NCI-H146 (cell line): ENCODE results near the gene PDZD2.
"Not testable (repeated sequence)": the region's sequence is repeated elsewhere in the genome, so short reads cannot be mapped to it uniquely, and the experiment has no call there.

ENCODE experiments used
- DNase-seq: peaks from one replicate; lab custom pipeline; 2025; lab: John Stamatoyannopoulos, UW

Gene PDZD2

DNA sequence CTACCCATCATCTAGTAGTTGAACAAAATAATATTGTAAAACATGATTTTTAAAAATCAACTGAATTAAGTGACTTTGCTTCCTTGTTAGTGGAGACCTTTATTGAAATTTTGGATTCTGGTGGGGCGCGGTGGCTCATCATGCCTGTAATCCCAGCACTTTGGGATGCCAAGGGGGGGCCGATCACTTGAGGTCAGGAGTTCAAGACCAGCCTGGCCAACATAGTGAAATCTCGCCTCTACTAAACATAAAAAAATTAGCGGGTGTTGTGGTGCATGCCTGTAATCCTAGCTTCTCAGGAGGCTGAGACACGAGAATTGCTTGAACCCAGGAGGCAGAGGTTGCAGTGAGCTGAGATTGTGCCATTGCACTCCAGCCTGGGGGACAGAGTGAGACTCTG is 439.9 kb downstream of the PDZD2 start:
- DNase-seq = not testable (repeated sequence)

DNA sequence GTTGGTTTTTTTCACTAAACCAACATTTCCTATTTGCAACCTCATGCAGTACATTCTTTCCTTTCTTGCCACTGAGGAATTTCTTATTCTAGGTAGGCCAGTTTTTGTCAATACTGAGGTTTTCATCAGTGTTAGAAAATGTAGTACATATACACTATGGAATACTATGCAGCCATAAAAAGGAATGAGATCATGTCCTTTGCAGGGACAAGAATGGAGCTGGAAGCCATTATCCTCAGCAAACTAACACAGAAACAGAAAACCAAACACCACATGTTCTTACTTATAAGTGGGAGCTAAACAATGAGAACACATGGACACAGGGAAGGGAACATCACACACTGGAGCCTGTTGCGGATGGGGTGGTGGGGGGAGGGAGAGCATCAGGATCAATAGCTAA is 441.6 kb downstream of the PDZD2 start:
- not testable (repeated sequence) for DNase-seq

DNA sequence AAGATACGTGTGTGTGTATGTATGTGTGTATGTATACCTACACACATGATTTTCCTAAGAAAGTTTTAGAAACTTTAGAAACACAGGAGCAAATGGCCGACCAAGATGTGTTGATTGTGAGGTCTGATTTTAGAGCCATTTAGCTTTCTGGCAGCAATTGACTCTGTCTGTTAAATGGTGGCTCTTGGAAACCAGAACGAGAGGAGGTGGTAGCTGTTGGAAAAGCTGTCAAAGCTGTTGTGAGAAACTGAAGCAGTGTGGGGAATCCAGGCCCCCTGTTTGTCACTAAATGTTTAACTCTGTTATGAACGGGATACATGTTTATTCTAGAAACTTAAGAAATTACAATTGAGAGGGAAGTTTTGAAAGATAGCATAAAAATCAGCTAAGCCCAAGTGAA is 443.8 kb downstream of the PDZD2 start:
- no peak for DNase-seq

DNA sequence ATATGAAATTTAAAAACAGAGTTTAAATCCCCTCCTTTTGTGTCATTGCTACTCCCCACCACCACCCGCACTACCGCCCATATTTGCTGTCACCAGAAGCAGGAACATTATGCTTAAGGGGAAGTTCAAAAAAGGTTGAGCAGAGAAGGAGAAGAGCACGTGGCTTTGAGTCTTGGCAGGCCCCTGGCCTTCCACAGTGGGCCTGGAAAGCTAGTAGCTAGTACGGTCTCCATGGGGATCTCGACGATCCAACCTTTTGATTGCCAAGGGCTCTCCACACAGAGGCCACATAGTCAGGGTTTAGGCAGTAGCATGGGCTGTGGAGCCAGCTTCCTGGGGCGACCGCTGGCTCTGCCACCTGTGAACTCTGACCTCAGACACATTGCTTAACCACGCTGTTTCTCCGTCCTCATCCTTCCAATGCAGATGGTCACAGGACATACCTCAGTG is 445.1 kb downstream of the PDZD2 start:
- DNase-seq = no peak

DNA sequence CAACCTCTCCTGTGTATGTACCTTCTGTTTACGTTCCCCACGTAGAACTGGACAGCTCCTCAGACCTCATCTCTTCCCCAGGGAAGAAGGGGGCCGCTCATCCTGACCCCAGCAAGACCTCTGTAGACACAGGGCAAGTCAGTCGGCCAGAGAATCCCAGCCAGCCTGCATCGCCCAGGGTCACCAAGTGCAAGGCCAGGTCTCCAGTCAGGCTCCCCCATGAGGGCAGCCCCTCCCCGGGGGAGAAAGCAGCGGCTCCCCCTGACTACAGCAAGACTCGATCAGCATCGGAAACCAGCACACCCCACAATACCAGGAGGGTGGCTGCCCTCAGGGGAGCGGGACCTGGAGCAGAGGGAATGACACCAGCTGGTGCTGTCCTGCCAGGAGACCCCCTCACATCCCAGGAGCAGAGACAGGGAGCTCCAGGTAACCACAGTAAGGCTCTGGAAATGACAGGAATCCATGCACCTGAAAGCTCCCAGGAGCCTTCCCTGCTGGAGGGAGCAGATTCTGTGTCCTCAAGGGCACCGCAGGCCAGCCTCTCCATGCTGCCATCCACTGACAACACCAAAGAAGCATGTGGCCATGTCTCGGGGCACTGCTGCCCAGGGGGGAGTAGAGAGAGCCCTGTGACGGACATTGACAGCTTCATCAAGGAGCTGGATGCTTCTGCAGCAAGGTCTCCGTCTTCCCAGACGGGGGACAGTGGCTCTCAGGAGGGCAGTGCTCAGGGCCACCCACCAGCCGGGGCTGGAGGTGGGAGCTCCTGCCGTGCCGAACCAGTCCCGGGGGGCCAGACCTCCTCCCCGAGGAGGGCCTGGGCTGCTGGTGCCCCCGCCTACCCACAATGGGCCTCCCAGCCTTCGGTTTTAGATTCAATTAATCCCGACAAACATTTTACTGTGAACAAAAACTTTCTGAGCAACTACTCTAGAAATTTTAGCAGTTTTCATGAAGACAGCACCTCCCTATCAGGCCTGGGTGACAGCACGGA is 448.5 kb downstream of the PDZD2 start:
- no peak for DNase-seq

DNA sequence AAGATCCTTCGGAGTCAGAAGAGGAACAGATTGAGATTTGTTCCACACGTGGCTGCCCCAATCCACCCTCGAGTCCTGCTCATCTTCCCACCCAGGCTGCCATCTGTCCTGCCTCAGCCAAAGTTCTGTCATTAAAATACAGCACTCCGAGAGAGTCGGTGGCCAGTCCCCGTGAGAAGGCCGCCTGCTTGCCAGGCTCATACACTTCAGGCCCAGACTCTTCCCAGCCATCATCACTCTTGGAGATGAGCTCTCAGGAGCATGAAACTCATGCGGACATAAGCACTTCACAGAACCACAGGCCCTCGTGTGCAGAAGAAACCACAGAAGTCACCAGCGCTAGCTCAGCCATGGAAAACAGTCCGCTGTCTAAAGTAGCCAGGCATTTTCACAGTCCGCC is 449.3 kb downstream of the PDZD2 start:
- DNase-seq = no peak

DNA sequence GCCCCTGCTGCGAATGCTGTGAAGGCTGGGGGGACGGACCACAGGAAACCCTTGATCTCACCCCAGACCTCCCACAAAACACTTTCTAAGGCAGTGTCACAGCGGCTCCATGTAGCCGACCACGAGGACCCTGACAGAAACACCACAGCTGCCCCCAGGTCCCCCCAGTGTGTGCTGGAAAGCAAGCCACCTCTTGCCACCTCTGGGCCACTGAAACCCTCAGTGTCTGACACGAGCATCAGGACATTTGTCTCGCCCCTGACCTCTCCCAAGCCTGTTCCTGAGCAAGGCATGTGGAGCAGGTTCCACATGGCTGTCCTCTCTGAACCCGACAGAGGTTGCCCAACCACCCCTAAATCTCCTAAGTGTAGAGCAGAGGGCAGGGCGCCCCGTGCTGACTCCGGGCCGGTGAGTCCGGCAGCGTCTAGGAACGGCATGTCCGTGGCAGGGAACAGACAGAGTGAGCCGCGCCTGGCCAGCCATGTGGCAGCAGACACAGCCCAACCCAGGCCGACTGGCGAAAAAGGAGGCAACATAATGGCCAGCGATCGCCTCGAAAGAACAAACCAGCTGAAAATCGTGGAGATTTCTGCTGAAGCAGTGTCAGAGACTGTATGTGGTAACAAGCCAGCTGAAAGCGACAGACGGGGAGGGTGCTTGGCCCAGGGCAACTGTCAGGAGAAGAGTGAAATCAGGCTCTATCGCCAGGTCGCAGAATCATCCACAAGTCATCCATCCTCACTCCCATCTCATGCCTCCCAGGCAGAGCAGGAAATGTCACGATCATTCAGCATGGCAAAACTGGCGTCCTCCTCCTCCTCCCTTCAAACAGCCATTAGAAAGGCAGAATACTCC is 450.4 kb downstream of the PDZD2 start:
- DNase-seq = no peak

DNA sequence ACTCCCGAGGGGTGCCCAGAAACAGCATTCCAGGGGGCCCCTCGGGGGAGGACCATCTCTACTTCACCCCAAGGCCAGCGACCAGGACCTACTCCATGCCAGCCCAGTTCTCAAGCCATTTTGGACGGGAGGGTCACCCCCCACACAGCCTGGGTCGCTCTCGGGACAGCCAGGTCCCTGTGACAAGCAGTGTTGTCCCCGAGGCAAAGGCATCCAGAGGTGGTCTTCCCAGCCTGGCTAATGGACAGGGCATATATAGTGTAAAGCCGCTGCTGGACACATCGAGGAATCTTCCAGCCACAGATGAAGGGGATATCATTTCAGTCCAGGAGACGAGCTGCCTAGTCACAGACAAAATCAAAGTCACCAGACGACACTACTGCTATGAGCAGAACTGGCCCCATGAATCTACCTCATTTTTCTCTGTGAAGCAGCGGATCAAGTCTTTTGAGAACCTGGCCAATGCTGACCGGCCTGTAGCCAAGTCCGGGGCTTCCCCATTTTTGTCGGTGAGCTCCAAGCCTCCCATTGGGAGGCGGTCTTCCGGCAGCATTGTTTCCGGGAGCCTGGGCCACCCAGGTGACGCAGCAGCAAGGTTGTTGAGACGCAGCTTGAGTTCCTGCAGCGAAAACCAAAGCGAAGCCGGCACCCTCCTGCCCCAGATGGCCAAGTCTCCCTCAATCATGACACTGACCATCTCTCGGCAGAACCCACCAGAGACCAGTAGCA is 451.3 kb downstream of the PDZD2 start:
- no peak for DNase-seq

DNA sequence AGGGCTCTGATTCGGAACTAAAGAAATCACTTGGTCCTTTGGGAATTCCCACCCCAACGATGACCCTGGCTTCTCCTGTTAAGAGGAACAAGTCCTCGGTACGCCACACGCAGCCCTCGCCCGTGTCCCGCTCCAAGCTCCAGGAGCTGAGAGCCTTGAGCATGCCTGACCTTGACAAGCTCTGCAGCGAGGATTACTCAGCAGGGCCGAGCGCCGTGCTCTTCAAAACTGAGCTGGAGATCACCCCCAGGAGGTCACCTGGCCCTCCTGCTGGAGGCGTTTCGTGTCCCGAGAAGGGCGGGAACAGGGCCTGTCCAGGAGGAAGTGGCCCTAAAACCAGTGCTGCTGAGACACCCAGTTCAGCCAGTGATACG is 451.8 kb downstream of the PDZD2 start:
- no peak for DNase-seq

DNA sequence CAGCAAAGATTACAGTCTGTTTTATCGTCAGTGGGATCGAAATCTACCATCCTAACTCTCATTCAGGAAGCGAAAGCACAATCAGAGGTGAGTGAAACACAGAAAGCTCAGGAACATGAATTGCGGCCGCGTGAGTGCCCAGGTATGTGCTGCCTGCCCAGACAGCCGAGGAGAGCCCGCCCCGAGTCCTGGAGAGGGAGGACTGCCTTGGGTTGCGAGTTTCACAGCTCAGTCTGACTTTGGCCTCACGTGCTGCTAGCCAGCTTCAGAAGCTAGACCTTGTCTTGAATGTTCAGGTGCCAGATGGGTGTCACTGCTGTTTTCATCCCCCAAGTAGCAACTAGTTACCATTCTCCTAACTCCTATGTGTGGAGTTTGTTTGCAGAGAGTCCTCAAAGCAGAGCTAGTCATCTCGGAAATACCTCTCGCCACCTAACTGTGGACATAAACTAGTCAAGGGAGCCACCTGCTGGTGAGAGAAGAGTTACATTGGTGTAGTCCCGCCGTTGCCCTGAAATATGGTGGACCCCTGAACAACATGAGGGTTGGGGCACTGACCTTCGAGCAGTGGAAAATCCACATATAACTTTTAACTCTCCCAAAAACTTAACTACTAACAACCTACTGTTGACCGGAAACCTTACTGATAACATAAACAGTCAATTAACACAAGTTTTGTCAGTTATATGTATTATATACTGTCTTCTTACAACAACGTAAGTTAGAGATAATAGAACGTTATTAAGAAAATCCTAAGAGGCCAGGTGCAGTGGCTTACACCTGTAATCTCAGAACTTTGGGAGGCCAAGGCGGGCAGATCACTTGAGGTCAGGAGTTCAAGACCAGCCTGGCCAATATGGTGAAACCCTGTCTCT is 454.2 kb downstream of the PDZD2 start:
- DNase-seq = peak; percentile 41

DNA sequence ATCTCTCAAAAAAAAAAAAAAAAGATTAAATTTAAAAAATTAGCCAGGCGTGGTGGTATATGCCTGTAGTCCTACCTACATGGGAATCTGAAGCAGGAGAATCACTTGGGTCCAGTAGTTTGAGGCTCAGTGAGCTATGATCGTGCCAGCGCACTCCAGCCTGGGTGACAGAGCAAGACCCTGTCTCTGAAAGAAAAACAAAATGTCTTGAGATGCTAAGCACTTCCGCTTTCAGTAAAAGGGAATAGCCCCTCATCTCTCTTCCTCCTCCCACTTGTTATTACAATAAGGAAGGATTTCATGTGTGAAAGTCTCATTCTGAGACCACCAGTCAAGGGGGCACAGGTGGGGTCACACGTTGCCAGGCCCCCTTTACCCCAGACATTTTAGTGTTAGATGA is 455.8 kb downstream of the PDZD2 start:
- no peak for DNase-seq

DNA sequence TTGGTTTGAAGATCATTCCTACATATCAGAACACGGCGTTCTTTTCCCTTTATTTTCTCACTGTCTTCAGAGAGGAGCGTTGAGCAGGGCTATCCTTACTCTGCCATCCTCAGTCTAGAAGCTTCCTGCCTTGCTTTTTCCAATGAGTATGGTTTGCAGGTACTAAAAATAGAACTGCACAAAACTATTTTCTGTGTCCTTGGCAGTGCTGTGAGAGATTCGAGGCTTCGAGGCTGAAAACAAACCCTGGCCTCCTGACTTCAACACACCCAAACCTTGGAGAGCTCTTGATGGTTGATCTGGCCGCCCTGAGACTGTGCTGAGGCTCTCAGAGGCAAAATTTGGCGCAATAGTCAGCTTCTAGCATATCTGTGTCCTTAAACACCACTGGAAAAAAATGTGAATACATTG is 456.3 kb downstream of the PDZD2 start:
- DNase-seq = no peak

DNA sequence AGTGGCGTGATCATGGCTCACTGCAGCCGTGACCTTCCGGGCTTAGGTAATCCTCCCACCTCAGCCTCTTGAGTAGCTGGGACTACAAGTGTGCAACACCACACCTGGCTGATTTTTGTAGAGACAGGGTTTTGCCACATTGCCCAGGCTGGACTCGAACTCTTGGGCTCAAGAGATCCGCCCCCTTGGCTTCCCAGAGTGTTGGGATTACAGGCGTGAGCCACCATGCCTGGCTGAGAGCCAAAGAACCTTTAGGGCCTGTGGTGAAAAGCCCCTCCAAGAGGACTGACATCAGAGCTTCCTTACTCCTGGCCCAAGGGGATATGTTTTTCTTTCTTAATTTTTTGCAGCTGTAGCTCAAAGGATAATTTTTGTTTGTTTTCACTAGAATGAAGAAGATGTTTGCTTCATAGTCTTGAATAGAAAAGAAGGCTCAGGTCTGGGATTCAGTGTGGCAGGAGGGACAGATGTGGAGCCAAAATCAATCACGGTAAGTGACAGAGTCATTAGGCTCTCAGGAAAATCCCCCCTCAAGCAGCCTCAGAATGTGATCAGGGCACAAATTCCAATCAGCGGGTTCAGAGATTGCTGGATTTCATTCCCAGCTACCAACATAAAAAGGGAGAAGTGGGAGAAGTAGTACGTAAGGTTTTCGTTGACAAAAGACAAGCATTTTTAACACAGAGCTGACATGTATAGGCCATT is 458.1 kb downstream of the PDZD2 start:
- DNase-seq = no peak

DNA sequence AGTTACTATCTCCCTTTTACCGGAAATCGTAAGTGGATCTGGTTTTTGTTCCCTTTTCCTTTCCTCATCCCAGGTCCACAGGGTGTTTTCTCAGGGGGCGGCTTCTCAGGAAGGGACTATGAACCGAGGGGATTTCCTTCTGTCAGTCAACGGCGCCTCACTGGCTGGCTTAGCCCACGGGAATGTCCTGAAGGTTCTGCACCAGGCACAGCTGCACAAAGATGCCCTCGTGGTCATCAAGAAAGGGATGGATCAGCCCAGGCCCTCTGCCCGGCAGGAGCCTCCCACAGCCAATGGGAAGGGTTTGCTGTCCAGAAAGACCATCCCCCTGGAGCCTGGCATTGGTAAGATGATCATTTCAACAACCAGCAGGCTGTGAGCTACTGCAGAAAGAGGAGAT is 459.4 kb downstream of the PDZD2 start:
- no peak for DNase-seq

DNA sequence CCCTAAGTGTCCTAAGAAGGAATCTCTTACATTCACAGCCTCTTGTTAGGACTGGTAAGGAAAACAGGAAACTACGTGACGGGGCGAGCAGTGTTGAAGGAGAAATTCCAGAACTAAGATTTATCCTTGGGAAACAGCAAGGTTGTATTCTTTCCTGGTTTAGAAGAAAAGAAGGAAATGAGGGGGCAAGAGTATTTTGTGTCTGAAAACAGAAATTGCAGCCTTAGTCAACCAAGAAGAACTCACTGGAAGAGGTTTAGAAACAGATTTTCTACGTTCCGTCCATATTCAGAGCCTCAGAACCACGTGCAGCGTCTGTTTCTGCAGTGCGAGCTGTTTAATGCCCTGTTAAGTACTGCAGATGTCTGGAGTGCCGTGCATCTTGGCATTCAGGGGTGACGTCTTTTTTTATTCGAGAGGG is 460.0 kb downstream of the PDZD2 start:
- no peak for DNase-seq

DNA sequence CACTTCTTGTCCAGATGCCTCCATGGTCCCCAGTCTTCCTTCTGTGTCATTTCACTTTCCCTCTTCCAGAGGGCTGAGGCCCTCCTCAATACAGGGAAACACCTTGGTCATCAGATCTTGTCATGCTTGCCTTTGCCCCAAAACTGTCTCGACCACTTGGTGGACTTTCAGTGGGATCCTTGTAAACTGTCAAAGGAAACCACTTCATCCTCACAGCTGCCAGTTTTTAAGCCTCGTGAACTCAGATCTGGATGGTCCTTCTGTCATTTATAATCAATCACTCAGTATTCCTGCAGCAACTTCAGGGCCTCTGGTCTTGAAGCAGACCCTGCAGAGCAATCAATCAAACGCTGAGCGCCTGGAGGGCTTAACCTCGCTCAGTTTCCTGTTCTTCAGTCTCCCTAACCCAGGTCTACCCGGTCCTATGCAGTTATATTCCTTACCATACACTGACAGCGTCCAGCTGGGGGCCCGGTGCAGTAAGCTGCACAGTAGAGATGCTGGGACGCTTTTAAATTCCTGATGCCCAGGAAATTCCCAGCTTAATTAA is 460.6 kb downstream of the PDZD2 start:
- DNase-seq = no peak

DNA sequence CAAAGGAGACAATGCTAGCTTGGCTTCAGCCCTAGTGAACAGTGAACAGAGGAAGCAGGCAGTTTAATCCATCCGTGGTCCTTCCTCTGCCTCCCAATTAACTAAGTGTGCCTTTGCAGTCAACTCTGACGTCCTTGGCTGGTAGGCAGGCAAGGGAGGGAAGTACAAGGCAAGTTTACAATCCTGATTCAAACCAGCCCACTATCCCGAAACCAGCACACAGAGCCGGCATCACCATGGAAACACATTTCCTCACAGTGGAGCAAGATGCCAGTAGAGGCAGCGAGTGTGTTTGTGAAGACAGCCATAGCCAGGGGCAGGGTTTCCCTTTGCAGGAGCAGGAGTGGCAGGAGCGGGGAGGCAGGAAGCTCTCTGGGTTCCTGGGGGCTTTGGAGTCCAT is 461.3 kb downstream of the PDZD2 start:
- no peak for DNase-seq

DNA sequence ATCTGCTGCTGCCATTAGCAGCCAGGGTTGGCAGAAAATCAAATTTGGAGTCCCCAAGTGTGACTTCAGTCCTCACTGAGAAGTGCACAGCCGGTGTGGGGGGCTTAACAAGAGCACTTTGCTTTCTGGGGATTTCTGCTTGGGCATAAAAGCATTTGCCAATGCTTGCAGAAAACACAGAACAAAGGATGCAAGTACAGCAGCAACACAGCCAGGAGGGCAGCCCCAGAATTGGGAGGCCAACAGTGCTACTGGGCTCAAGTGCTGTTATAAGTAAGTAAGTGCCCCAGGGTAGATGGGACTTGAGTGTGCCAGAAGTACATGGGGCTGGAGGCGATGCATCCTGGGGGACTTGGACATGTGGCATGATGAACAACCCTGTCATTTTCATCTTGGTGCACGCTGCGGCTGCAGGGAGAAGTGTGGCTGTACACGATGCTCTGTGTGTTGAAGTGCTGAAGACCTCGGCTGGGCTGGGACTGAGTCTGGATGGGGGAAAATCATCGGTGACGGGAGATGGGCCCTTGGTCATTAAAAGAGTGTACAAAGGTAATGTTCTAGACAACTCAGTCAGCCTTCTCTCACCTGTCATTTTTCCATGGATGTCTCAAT is 461.9 kb downstream of the PDZD2 start:
- DNase-seq = no peak

DNA sequence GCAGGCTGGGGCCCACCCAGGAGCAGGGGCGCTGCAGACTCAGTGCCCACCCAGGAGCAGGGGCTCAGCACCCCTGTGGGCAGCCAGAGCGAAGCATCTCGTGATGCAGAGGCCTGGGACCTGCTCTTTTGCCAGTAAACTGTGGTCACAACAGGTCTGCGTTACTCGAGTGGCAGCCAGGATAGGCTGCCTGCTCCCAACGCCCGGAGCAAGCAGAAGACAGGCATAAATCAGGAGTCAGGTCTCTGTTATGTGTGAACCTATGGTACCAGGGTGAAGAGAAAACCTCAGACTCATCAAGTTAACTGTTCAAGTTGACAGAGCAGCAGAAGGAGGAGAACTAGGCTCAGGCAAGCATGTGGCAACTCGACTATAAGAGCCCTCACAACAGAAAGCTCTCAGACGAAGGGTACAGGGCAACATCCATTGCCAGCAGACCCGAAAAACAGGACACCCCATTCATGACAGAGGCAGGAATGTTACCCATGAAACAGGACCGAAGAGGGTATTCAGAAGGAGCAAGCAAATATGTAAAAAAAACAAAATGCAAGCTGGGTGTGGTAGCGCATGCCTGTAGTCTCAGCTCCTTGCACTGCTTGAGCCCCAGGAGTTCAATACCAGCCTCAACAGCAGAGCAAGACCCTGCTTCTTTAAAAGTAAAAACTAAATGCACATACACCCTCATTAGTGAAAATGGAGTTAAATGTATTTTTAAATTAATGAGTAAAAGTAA is 463.5 kb downstream of the PDZD2 start:
- DNase-seq = no peak
